Measurements from ENCODE around the gene SLC38A9. TPM values are rescaled to one million over a fixed set of nuclear protein-coding genes. Genes with fewer than 3 reads are reported as not detected.
A peak's percentile ranks its signal among the peaks of the same experiment; 100 is the strongest.

The SLC38A9 gene
- total and polyA plus RNA-seq, 2 of the 8 experiments (the other 6 are each of a cell fraction or from before 2014, with no cell fraction given), result 29.2 to 43.7 TPM

- no peaks in the 10 kb centered on the region for H3K9me3 ChIP-seq (ENCODE audit: insufficient read depth in 2 of 2, low read depth in 1 of 2, low read length in 1 of 2)
- H3K4me1 ChIP-seq (replicated peaks in 1 of 4; ENCODE audit: control insufficient read depth in 3 of 4, insufficient read depth in 4 of 4, low read length in 3 of 4), result no peaks in the 10 kb centered on the region; a peak in 1 of 7 replicates
- POLR2A ChIA-PET (ENCODE audit: partially characterized antibody), result interaction anchor here (0.7 kb wide), 1 partner anchor 57 kb away, joined by 3 read pairs; the partner anchor contains the start of gene PLPP1
- no peak overlapping the region for H3K9ac ChIP-seq (replicated peaks in 1 of 4; ENCODE audit: extremely low read depth in 1 of 4, low read depth in 3 of 4, low read length in 3 of 4)
- H3K23ac ChIP-seq (ENCODE audit: insufficient read length), result no peak overlapping the region
- no peak for FAIRE-seq
- no peaks in the 10 kb centered on the region for H4K20me1 ChIP-seq (replicated peaks in 1 of 2; ENCODE audit: control insufficient read depth in 1 of 2, insufficient read depth in 2 of 2, low read length in 2 of 2)
- H3K14ac ChIP-seq (ENCODE audit: insufficient read length), result no peak overlapping the region
- H2BK15ac ChIP-seq (ENCODE audit: low read length), result no peak overlapping the region
- no peak overlapping the region for H3K56ac ChIP-seq (replicated peaks; ENCODE audit: insufficient read length, low read depth, low read length)
- no peaks in the 10 kb centered on the region for H3K27me3 ChIP-seq (replicated peaks in 1 of 4; ENCODE audit: control insufficient read depth in 3 of 4, extremely low read depth in 1 of 4, insufficient read depth in 3 of 4, low read length in 3 of 4)
- no peak for TF ChIP-seq SIN3A (conservative IDR thresholded peaks at IDR 0.05 in 1 of 2, IDR thresholded peaks at IDR 0.05 in 1 of 2; ENCODE audit: low read depth in 1 of 2, low read length in 2 of 2)
- no peak for TF ChIP-seq CBX8 (IDR thresholded peaks at IDR 0.05; ENCODE audit: borderline replicate concordance, low read depth, low read length)
- no peak for TF ChIP-seq FOSL1 (IDR thresholded peaks at IDR 0.05; ENCODE audit: insufficient read depth, low read depth, low read length)
- no peak for TF ChIP-seq HDAC2 (IDR thresholded peaks at IDR 0.05; ENCODE audit: borderline replicate concordance in 1 of 2, low read depth in 2 of 2, low read length in 2 of 2)
- TF ChIP-seq EP300 (IDR thresholded peaks at IDR 0.05; ENCODE audit: borderline replicate concordance in 1 of 2, low read depth in 2 of 2, low read length in 2 of 2), result no peak
- no peak overlapping the region for H2BK5ac ChIP-seq (ENCODE audit: low read depth, low read length)
- no peak overlapping the region for H2BK20ac ChIP-seq (ENCODE audit: low read length)
- H3K27ac ChIP-seq (ENCODE audit: low read depth, low read length), result no peak overlapping the region
- no peak overlapping the region for H4K5ac ChIP-seq (ENCODE audit: insufficient read length, low read depth, low read length)
- 85% methylated on average over 4 of the region's 4 CpGs; no CpG with 5 or more reads in 1 of the 2 experiments for WGBS, 2 experiments (ENCODE audit: extremely low coverage in 1 of 2, insufficient coverage in 1 of 2, insufficient read length in 1 of 2, insufficient replicate concordance in 2 of 2, low coverage in 1 of 2, low lambda C conversion rate in 2 of 2, missing lambda C conversion rate in 1 of 2)
- H4K91ac ChIP-seq (replicated peaks; ENCODE audit: insufficient read length, low read length), result no peak overlapping the region
- H3K79me2 ChIP-seq (ENCODE audit: control insufficient read depth in 1 of 2, insufficient read depth in 2 of 2, low read length in 2 of 2), result no peaks in the 10 kb centered on the region
- no peak overlapping the region for H2BK12ac ChIP-seq (ENCODE audit: low read depth, low read length)
- no peaks in the 10 kb centered on the region for H3K36me3 ChIP-seq (ENCODE audit: control insufficient read depth in 2 of 4, insufficient read depth in 4 of 4, low read length in 3 of 4)
- no peaks in the 10 kb centered on the region for H3K79me1 ChIP-seq (ENCODE audit: low read depth, low read length)
- H4K8ac ChIP-seq (ENCODE audit: extremely low read depth, insufficient read depth, low read length), result no peak overlapping the region
- no peak overlapping the region for H2BK120ac ChIP-seq (replicated peaks; ENCODE audit: low read depth, low read length)
- H3K4me3 ChIP-seq (ENCODE audit: extremely low read depth in 1 of 4, insufficient read depth in 2 of 4, low read depth in 3 of 4, low read length in 4 of 4), result no peak overlapping the region
- no peak overlapping the region; the same call in 1 of the 2 replicates for H3K18ac ChIP-seq (ENCODE audit: extremely low read depth, low read length)
- no peak overlapping the region for H2AK5ac ChIP-seq (ENCODE audit: low read depth, low read length)
- 0 out of 2 replicates have a peak overlapping the region, but pooled peaks have one; percentile 19 for H2AFZ ChIP-seq (ENCODE audit: low read length)
- peak in 1 of 2 experiments; percentile 44 for DNase-seq (ENCODE audit: low read depth in 1 of 2, low spot score in 2 of 2)
- H3K4me2 ChIP-seq (ENCODE audit: insufficient read depth in 1 of 2, low read depth in 2 of 2, low read length in 2 of 2), result no peak overlapping the region
- CTCF ChIA-PET (ENCODE audit: partially characterized antibody), result no interaction called here
- H3K23me2 ChIP-seq (ENCODE audit: low read depth, low read length), result no peaks in the 10 kb centered on the region
- H3K4ac ChIP-seq (replicated peaks; ENCODE audit: insufficient read length, low read depth, low read length), result no peak overlapping the region
Measured at GRCh38 chr5:55591686-55592085, 120.4 kb downstream of the SLC38A9 start.

All from H1 (cell line).